Upper lobe of right lung (tissue), 1 donor: Measurements from ENCODE around the gene TNS1. TPM values are rescaled to one million over a fixed set of nuclear protein-coding genes. Genes with fewer than 3 reads are reported as not detected.
A peak's percentile ranks its signal among the peaks of the same experiment; 100 is the strongest.
"Not testable (repeated sequence)": the region's sequence is repeated elsewhere in the genome, so short reads cannot be mapped to it uniquely, and the experiment has no call there.

Source experiments
- ATAC-seq: fragments of 200-7000 bp; cut with Tn5 transposase; one replicate; pipeline ENCODE4 v1.9.1; 2020; ENCODE audit warnings: mild to moderate bottlenecking, moderate library complexity
- DNase-seq: peaks from one replicate; pipeline ENCODE4 v3.0.0-alpha.2; 2020
- H3K27ac ChIP-seq: fragments of 200-600 bp; one replicate; pipeline ENCODE4 v1.8.0; 2022
- H3K27me3 ChIP-seq: fragments of 200-600 bp; one replicate; pipeline ENCODE4 v1.8.0; 2022; ENCODE audit warnings: mild to moderate bottlenecking
- H3K36me3 ChIP-seq: fragments of 200-600 bp; one replicate; pipeline ENCODE4 v1.8.0; 2022
- H3K4me1 ChIP-seq: fragments of 200-600 bp; one replicate; pipeline ENCODE4 v1.8.0; 2022
- H3K4me3 ChIP-seq: fragments of 200-600 bp; one replicate; pipeline ENCODE4 v1.8.0; 2022; ENCODE audit warnings: mild to moderate bottlenecking
- H3K9me3 ChIP-seq: fragments of 200-600 bp; one replicate; pipeline ENCODE4 v1.8.0; 2022
- CTCF ChIP-seq: fragments of 200-600 bp; IDR thresholded peaks from one replicate; pipeline ENCODE4 v1.8.0; 2022; ENCODE audit warnings: antibody characterized with exemption
- intact Hi-C: fragments of 100-400 bp; cut with DNase I; formaldehyde crosslinking; loops from one replicate; pipeline ENCODE4 v1.11.0; 2022
- total RNA-seq: library from RNA; stranded (reverse); fragmentation: NEBNext Ultra II Directional; extraction: Animal tissue kit (Norgen Biotek cat#: 25700); gene quantifications from one replicate; pipeline ENCODE4 v1.2.1, GENCODE V29; 2021
- donor health status: DM: no; HTN: yes; CAD: no; lungs with severe emphysema.

TNS1 gene
- total RNA-seq, 1 donor from 2014 or later, result 669 TPM

DNA sequence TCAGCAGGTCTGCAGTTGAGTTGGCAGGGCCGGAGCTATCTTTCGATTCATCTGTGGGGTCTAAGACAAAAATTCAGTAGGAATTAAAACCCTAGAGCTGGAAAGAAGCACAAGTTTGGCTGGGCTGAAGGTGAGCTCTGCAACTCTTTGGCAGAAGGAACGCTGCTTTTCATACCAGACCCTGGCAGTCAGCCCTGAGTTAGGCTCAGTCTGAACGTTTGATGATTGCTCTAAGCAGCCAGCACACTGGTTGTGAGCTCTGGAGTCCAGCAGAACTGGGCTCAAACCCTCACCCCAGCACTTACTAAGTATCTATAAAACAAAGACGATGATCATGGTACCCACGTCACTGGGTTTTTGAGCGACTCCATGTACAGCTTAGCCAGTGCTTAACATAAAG, 192.5 kb downstream of the TNS1 start:
- Histone ChIP-seq H3K27ac (no peak overlapping the region), H3K4me1 (peaks cover 26% of the 10 kb centered on the region), H3K4me3 (no peak overlapping the region), H3K27me3 (no peaks in the 10 kb centered on the region), H3K9me3 (no peaks in the 10 kb centered on the region), H3K36me3 (peaks cover 90% of the 10 kb centered on the region)
- intact Hi-C loops, result no loop called here
- DNase-seq, result no peak
- no peak for TF ChIP-seq CTCF
- no peak for ATAC-seq

DNA sequence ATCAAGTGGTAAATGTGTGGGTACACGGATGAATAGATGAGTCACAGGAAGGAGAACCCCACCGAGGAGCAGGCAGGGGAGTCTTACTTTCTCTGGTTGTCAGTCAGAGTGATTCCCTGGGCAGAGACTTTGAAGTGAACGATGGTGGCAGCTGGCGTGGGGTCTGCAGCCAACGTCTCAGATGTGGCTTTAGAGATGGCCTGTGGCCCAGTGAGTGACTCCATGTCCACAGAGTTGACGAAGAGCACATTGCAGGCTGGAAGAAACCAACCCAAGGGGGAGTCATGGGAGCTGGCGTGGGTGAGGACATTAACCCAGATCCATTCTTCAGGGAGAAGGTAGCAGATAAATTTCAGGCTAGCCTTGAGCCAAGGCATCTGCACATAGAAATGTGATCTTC, 193.1 kb downstream of the TNS1 start:
- TF ChIP-seq CTCF, result no peak
- no peaks in the 10 kb centered on the region for H3K9me3 ChIP-seq
- peaks cover 89% of the 10 kb centered on the region for H3K36me3 ChIP-seq
- H3K27me3 ChIP-seq, result no peaks in the 10 kb centered on the region
- DNase-seq, result no peak
- H3K4me3 ChIP-seq, result no peak overlapping the region
- ATAC-seq, result no peak
- peaks cover 24% of the 10 kb centered on the region for H3K4me1 ChIP-seq
- H3K27ac ChIP-seq, result no peak overlapping the region
- intact Hi-C loops, result no loop called here

GRCh38 chr2:217808967-217809366, 193.8 kb downstream of the TNS1 start:
- H3K27me3 ChIP-seq, DNase-seq, intact Hi-C loops, ATAC-seq, H3K27ac ChIP-seq, H3K9me3 ChIP-seq, H3K4me3 ChIP-seq: not testable (repeated sequence)
- H3K36me3 ChIP-seq, result peaks cover 89% of the 10 kb centered on the region
- H3K4me1 ChIP-seq, result peaks cover 24% of the 10 kb centered on the region

- TF ChIP-seq CTCF, result no peak
- intact Hi-C loops, result no loop called here
Observed at GRCh38 chr2:217808326-217808725, 194.5 kb downstream of the TNS1 start.

GRCh38 chr2:217807753-217808152, 195.0 kb downstream of the TNS1 start:
- Histone ChIP-seq H3K4me1 (peaks cover 24% of the 10 kb centered on the region), H3K27ac (peak overlapping the region; percentile 3), H3K36me3 (peaks cover 89% of the 10 kb centered on the region), H3K9me3 (no peaks in the 10 kb centered on the region), H3K4me3 (no peak overlapping the region), H3K27me3 (no peaks in the 10 kb centered on the region)
- intact Hi-C loops, result no loop called here
- ATAC-seq, result no peak
- no peak for TF ChIP-seq CTCF
- DNase-seq, result no peak

More at GRCh38 chr2:217808326-217808725, 194.5 kb downstream of the TNS1 start:
- ATAC-seq (no peak), DNase-seq (no peak)
- H3K4me1 ChIP-seq, result peaks cover 24% of the 10 kb centered on the region
- no peaks in the 10 kb centered on the region for H3K9me3 ChIP-seq
- no peaks in the 10 kb centered on the region for H3K27me3 ChIP-seq
- no peak overlapping the region for H3K27ac ChIP-seq
- H3K4me3 ChIP-seq, result no peak overlapping the region
- H3K36me3 ChIP-seq, result peaks cover 89% of the 10 kb centered on the region

DNA sequence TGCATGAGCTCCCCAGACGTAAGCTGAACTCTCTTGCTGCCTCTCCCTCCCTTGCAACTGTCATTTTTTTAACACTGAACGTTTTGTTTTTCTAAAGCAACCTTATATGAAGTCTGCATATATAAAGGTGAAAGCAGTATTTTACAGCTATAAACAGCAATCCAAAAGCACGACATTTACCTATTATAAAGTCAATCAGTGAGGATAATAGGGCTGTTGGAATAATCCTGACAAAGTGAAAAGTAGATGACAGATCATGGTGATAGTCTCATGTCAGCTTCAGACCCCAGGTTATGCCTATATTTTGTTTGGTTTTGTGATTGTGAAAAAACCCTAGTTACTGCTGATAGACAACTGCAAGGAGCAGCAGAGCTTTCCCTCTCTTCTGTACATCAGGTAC, 195.8 kb downstream of the TNS1 start:
- no peak for ATAC-seq
- Histone ChIP-seq H3K27me3 (no peaks in the 10 kb centered on the region), H3K36me3 (peaks cover 88% of the 10 kb centered on the region), H3K9me3 (no peaks in the 10 kb centered on the region), H3K27ac (peak overlapping the region; percentile 3), H3K4me3 (no peak overlapping the region), H3K4me1 (peaks cover 24% of the 10 kb centered on the region)
- intact Hi-C loops, result no loop called here
- no peak for DNase-seq
- no peak for TF ChIP-seq CTCF
